ENCODE measurements around the gene CATSPERZ. TPM values are rescaled to one million over a fixed set of nuclear protein-coding genes. Genes with fewer than 3 reads are reported as not detected.

CATSPERZ gene
- total and polyA plus RNA-seq, 4 donors: 0.50 to 1.6 (median 1.0) TPM

- peaks cover 41% of the 10 kb centered on the region for H3K4me1 ChIP-seq (ENCODE audit: control insufficient read depth, insufficient read depth, low read length)
- peak; percentile 96 to 100 (median 98) for DNase-seq (ENCODE audit: low read depth in 4 of 6, low spot score in 6 of 6)
- WGBS (ENCODE audit: insufficient coverage): under 1% methylated on average over 58 of the region's 58 CpGs
- peak overlapping the region; percentile 98 for H3K27ac ChIP-seq (ENCODE audit: low read depth, low read length)
- peaks cover 50% of the 10 kb centered on the region for H3K36me3 ChIP-seq (ENCODE audit: control insufficient read depth, insufficient read depth, low read length)
- no peaks in the 10 kb centered on the region for H3K27me3 ChIP-seq (ENCODE audit: control insufficient read depth, insufficient read depth, low read length)
- peak overlapping the region; percentile 57 for H3K4me3 ChIP-seq (ENCODE audit: low read depth, low read length)
- H3K9me3 ChIP-seq (ENCODE audit: control insufficient read depth, insufficient read depth, low read length): no peaks in the 10 kb centered on the region
Measured at GRCh38 chr11:64269540-64270220, 30.5 kb upstream of the CATSPERZ start.

DNA sequence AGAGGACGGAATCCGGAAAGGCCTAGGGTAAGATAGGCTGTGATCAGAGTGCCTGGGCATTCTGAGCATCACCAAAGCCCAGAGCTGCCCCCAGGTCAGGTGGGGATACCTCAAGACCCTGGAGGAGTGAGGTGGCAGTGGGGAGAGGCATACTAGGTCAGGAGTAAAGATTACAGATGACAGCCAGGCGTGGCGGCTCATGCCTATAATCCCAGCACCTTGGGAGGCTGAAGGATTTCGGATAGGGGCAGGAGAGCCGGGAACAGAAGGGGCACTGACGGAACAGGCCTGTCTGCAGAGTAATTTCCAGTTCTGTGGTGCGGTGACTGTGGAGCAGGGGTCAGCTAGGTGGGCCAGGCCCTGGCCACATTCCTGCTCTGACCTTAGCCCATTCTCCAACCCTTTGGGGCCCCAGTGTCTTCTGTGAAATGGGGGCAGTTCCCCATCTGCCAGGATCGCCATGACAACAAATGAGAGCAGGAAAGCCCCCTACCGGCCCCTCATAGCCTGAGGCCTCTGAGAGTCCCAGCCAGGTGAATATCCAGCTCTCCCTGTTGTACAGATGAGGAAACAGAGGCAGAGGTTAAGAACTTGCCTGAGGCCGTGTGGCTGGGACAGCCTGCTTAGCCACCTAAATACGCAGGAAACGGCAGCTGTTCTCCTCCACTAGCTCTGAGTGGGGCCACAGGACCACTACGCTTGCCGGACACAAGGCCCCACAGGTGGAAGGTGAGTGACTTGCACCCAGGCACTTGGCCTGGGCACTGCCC, 24.9 kb upstream of the CATSPERZ start:
- H3K27ac ChIP-seq (ENCODE audit: low read depth, low read length): no peak overlapping the region
- WGBS (ENCODE audit: insufficient coverage): 86% methylated on average over 14 of the region's 15 CpGs
- no peak for DNase-seq (ENCODE audit: low read depth in 4 of 6, low spot score in 6 of 6)

DNA sequence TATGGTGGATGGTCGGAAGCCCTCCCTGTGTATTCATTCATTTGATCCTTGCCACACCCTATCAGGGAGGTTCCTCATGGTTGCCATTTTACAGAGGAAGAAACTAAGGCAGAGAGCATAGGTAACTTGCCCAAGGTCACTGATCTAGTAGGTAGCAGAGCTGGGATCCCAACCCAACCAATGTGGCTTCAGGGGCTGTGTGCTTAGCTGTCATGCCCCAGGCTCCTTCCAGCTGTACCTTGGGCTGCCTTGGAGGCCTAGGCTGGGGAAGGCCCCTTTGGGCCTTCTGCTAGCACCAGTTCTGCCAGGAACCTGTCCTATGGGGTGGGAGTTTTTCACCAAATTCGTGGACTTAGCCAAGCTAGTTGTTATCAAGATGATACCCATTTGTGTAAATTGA, 24.3 kb upstream of the CATSPERZ start:
- DNase-seq (ENCODE audit: low read depth in 4 of 6, low spot score in 6 of 6): no peak
- Histone ChIP-seq H3K9me3 (ENCODE audit: control insufficient read depth, insufficient read depth, low read length) (no peaks in the 10 kb centered on the region), H3K36me3 (ENCODE audit: control insufficient read depth, insufficient read depth, low read length) (peaks cover 61% of the 10 kb centered on the region), H3K27ac (ENCODE audit: low read depth, low read length) (no peak overlapping the region), H3K4me1 (ENCODE audit: control insufficient read depth, insufficient read depth, low read length) (peaks cover 14% of the 10 kb centered on the region), H3K4me3 (ENCODE audit: low read depth, low read length) (no peak overlapping the region), H3K27me3 (ENCODE audit: control insufficient read depth, insufficient read depth, low read length) (no peaks in the 10 kb centered on the region)
- 100% methylated on average over 1 of the region's 2 CpGs for WGBS (ENCODE audit: insufficient coverage)

More for the DNA sequence above, 24.9 kb upstream of the CATSPERZ start:
- Histone ChIP-seq H3K27me3 (ENCODE audit: control insufficient read depth, insufficient read depth, low read length) (no peaks in the 10 kb centered on the region), H3K4me3 (ENCODE audit: low read depth, low read length) (no peak overlapping the region), H3K4me1 (ENCODE audit: control insufficient read depth, insufficient read depth, low read length) (peaks cover 20% of the 10 kb centered on the region), H3K36me3 (ENCODE audit: control insufficient read depth, insufficient read depth, low read length) (peaks cover 61% of the 10 kb centered on the region), H3K9me3 (ENCODE audit: control insufficient read depth, insufficient read depth, low read length) (no peaks in the 10 kb centered on the region)

- WGBS (ENCODE audit: insufficient coverage): 87% methylated on average over 14 of the region's 17 CpGs
- Histone ChIP-seq H3K4me3 (ENCODE audit: low read depth, low read length) (no peak overlapping the region), H3K27me3 (ENCODE audit: control insufficient read depth, insufficient read depth, low read length) (no peaks in the 10 kb centered on the region), H3K9me3 (ENCODE audit: control insufficient read depth, insufficient read depth, low read length) (no peaks in the 10 kb centered on the region), H3K4me1 (ENCODE audit: control insufficient read depth, insufficient read depth, low read length) (peaks cover 8% of the 10 kb centered on the region), H3K27ac (ENCODE audit: low read depth, low read length) (no peak overlapping the region), H3K36me3 (ENCODE audit: control insufficient read depth, insufficient read depth, low read length) (peaks cover 66% of the 10 kb centered on the region)
- no peak for DNase-seq (ENCODE audit: low read depth in 4 of 6, low spot score in 6 of 6)
Measured at GRCh38 chr11:64276653-64277431, 23.3 kb upstream of the CATSPERZ start.

DNA sequence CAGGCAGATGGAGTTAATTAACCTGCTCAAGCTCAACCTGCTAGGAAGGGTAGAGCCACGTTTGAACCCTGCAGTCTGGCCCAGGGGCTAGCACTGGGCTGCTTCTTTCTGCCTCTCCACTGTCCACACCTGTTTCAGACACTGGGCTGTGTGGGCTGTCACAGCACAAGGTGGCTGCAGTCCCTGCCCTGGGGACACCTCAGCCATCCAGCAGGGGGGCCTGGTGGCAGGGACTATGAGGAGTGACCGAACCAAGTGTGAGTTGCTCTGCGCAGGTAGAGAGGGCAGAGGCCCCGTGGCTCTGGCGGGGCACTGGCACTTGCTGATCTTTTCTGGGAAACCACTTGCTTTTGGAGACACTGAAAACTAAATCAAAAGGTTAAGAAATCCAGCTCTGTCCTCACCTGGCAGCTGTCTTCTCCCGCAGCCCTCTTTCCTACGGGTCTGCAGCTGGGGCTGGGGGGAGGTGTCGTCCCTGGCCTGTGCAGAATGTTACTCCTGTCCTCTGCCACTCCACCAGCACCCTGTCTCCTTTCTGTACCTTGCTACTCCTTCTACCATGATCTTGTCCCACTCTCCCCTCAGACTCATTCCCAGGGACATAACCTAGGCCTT, 21.5 kb upstream of the CATSPERZ start:
- no peak overlapping the region for H3K27ac ChIP-seq (ENCODE audit: low read depth, low read length)
- H3K4me1 ChIP-seq (ENCODE audit: control insufficient read depth, insufficient read depth, low read length): peaks cover 6% of the 10 kb centered on the region
- no peak overlapping the region for H3K4me3 ChIP-seq (ENCODE audit: low read depth, low read length)
- peaks cover 79% of the 10 kb centered on the region for H3K36me3 ChIP-seq (ENCODE audit: control insufficient read depth, insufficient read depth, low read length)
- DNase-seq (ENCODE audit: low read depth in 4 of 6, low spot score in 6 of 6): no peak
- H3K27me3 ChIP-seq (ENCODE audit: control insufficient read depth, insufficient read depth, low read length): no peaks in the 10 kb centered on the region
- WGBS (ENCODE audit: insufficient coverage): 92% methylated on average over 7 of the region's 8 CpGs
- no peaks in the 10 kb centered on the region for H3K9me3 ChIP-seq (ENCODE audit: control insufficient read depth, insufficient read depth, low read length)

- H3K27ac ChIP-seq (ENCODE audit: low read depth, low read length): no peak overlapping the region
- H3K4me3 ChIP-seq (ENCODE audit: low read depth, low read length): no peak overlapping the region
- 97% methylated on average over 15 of the region's 22 CpGs for WGBS (ENCODE audit: insufficient coverage)
Measured at GRCh38 chr11:64281957-64282770, 18.0 kb upstream of the CATSPERZ start.

DNA sequence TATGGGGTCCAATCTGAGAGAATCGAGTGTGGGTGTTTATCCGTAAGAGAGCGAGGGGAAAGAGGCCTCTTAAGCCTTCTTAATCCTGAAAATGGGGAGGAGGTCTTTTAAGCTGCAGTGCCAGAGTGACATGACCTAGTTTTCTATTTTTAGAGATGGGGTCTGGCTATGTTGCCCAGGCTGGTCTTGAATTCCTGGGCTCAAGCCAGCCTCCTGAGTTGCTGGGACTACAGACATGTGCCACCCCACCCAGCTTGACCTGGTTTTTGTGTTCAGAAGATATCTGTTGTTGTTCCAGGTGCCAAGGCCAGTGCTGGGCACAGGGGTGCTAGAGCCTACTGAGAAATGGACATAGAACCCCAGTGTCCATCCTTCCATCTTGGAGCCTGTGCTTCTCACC, 17.1 kb upstream of the CATSPERZ start:
- DNase-seq (ENCODE audit: low read depth in 4 of 6, low spot score in 6 of 6): no peak
- H3K4me1 ChIP-seq (ENCODE audit: control insufficient read depth, insufficient read depth, low read length): peaks cover 37% of the 10 kb centered on the region
- H3K9me3 ChIP-seq (ENCODE audit: control insufficient read depth, insufficient read depth, low read length): no peaks in the 10 kb centered on the region
- WGBS (ENCODE audit: insufficient coverage): 96% methylated on average over 3 of the region's 3 CpGs
- peaks cover 62% of the 10 kb centered on the region for H3K36me3 ChIP-seq (ENCODE audit: control insufficient read depth, insufficient read depth, low read length)
- no peak overlapping the region for H3K4me3 ChIP-seq (ENCODE audit: low read depth, low read length)
- H3K27ac ChIP-seq (ENCODE audit: low read depth, low read length): no peak overlapping the region
- no peaks in the 10 kb centered on the region for H3K27me3 ChIP-seq (ENCODE audit: control insufficient read depth, insufficient read depth, low read length)

More at GRCh38 chr11:64281957-64282770, 18.0 kb upstream of the CATSPERZ start:
- no peak for DNase-seq (ENCODE audit: low read depth in 4 of 6, low spot score in 6 of 6)
- Histone ChIP-seq H3K4me1 (ENCODE audit: control insufficient read depth, insufficient read depth, low read length) (peaks cover 28% of the 10 kb centered on the region), H3K36me3 (ENCODE audit: control insufficient read depth, insufficient read depth, low read length) (peaks cover 60% of the 10 kb centered on the region), H3K9me3 (ENCODE audit: control insufficient read depth, insufficient read depth, low read length) (no peaks in the 10 kb centered on the region), H3K27me3 (ENCODE audit: control insufficient read depth, insufficient read depth, low read length) (no peaks in the 10 kb centered on the region)

- WGBS (ENCODE audit: insufficient coverage): 5% methylated on average over 33 of the region's 44 CpGs
- Histone ChIP-seq H3K4me3 (ENCODE audit: low read depth, low read length) (peak within 1 kb of the TSS; percentile 74), H3K27me3 (ENCODE audit: control insufficient read depth, insufficient read depth, low read length) (no peaks in the 10 kb centered on the region), H3K9me3 (ENCODE audit: control insufficient read depth, insufficient read depth, low read length) (no peaks in the 10 kb centered on the region), H3K27ac (ENCODE audit: low read depth, low read length) (peak within 1 kb of the TSS; percentile 99), H3K4me1 (ENCODE audit: control insufficient read depth, insufficient read depth, low read length) (peaks cover 42% of the 10 kb centered on the region), H3K36me3 (ENCODE audit: control insufficient read depth, insufficient read depth, low read length) (peaks cover 64% of the 10 kb centered on the region)
- peak; percentile 82 to 98 (median 90) for DNase-seq (ENCODE audit: low read depth in 4 of 6, low spot score in 6 of 6)
Measured at GRCh38 chr11:64284048-64284961, 15.9 kb upstream of the CATSPERZ start, which contains the start of gene BAD. Gene BAD, minus strand, starts transcription at chr11:64284665. Its CDS starts 297 bp downstream, at chr11:64284368.
